Liver (tissue), 9 donors: Measurements from ENCODE around the gene BAHD1. TPM values are rescaled to one million over a fixed set of nuclear protein-coding genes. Genes with fewer than 3 reads are reported as not detected.

Experiments used
- DNase-seq: peaks from one replicate; pipeline ENCODE4 v3.0.0-alpha.2; 2017; ENCODE audit warnings: low spot score
- H3K27ac ChIP-seq, 2 donors: one replicate each; pipeline ENCODE4 v1.7.0; 2013; ENCODE audit warnings: inconsistent platforms in 2 of 2, low read length in 2 of 2, control low read depth in 1 of 2, low read depth in 1 of 2, mild to moderate bottlenecking in 1 of 2
- H3K27me3 ChIP-seq, 4 donors: one replicate each; pipeline versions ENCODE4 v1.6.1 to v1.7.0; 2013; ENCODE audit warnings: low read length in 3 of 4, inconsistent platforms in 1 of 4, mild to moderate bottlenecking in 1 of 4, moderate library complexity in 1 of 4; ENCODE audit not compliant: control insufficient read depth in 4 of 4, insufficient read depth in 4 of 4
- H3K36me3 ChIP-seq, 4 donors: one replicate each; pipeline versions ENCODE4 v1.6.1 to v1.7.0; 2013; ENCODE audit warnings: low read length in 3 of 4, mild to moderate bottlenecking in 3 of 4, low read depth in 1 of 4, moderate library complexity in 1 of 4; ENCODE audit not compliant: control insufficient read depth in 4 of 4, insufficient read depth in 3 of 4
- H3K4me1 ChIP-seq, 4 donors: one replicate each; pipeline versions ENCODE4 v1.6.1 to v1.7.0; 2013; ENCODE audit warnings: low read length in 3 of 4, mild to moderate bottlenecking in 3 of 4, moderate library complexity in 1 of 4; ENCODE audit not compliant: control insufficient read depth in 4 of 4, insufficient read depth in 4 of 4
- H3K4me3 ChIP-seq, 3 donors: one replicate each; pipeline versions ENCODE4 v1.6.1 to v1.7.0; 2013; ENCODE audit warnings: low read length in 3 of 3, control low read depth in 1 of 3, low read depth in 1 of 3, mild to moderate bottlenecking in 1 of 3
- H3K9ac ChIP-seq, 2 donors: one replicate each; pipeline ENCODE4 v1.7.0; 2013; ENCODE audit warnings: low read length in 2 of 2, mild to moderate bottlenecking in 2 of 2, moderate library complexity in 2 of 2, control low read depth in 1 of 2, low read depth in 1 of 2
- H3K9me3 ChIP-seq, 4 donors: one replicate each; pipeline versions ENCODE4 v1.6.1 to v1.7.0; 2013; ENCODE audit warnings: low read length in 3 of 4; ENCODE audit not compliant: control insufficient read depth in 4 of 4
- EGR1 ChIP-seq, 2 donors: IDR thresholded peaks; 2 replicates each; pipeline ENCODE4 v1.6.1; 2016 to 2018; ENCODE audit warnings: antibody characterized with exemption in 2 of 2, low read depth in 2 of 2
- FOXA1 ChIP-seq: IDR thresholded peaks from 2 replicates; pipeline ENCODE4 v1.6.1; 2016; ENCODE audit warnings: antibody characterized with exemption
- FOXA2 ChIP-seq: IDR thresholded peaks from 2 replicates; pipeline ENCODE4 v1.6.1; 2016; ENCODE audit warnings: antibody characterized with exemption
- GABPA ChIP-seq, 2 donors: IDR thresholded peaks in 1 of 2; conservative IDR thresholded peaks in 1 of 2; 2 replicates each; pipeline ENCODE4 v1.6.1; 2016; ENCODE audit warnings: antibody characterized with exemption in 2 of 2, mild to moderate bottlenecking in 1 of 2, moderate library complexity in 1 of 2
- HNF4A ChIP-seq, 2 donors: conservative IDR thresholded peaks; 2 replicates each; pipeline ENCODE4 v1.6.1; 2016; ENCODE audit warnings: antibody characterized with exemption in 2 of 2, mild to moderate bottlenecking in 2 of 2
- HNF4G ChIP-seq: IDR thresholded peaks from 2 replicates; pipeline ENCODE4 v1.6.1; 2016; ENCODE audit warnings: antibody characterized with exemption
- JUND ChIP-seq, 2 donors: IDR thresholded peaks; 2 replicates each; pipeline ENCODE4 v1.6.1; 2016; ENCODE audit warnings: antibody characterized with exemption in 2 of 2
- MAX ChIP-seq: IDR thresholded peaks from 2 replicates; pipeline ENCODE4 v1.6.1; 2016; ENCODE audit warnings: antibody characterized with exemption
- NR2F2 ChIP-seq: IDR thresholded peaks from 2 replicates; pipeline ENCODE4 v1.6.1; 2016; ENCODE audit warnings: antibody characterized with exemption
- RAD21 ChIP-seq, 2 donors: IDR thresholded peaks; 2 replicates each; pipeline ENCODE4 v1.6.1; 2016; ENCODE audit warnings: antibody characterized with exemption in 2 of 2, mild to moderate bottlenecking in 2 of 2
- REST ChIP-seq: IDR thresholded peaks from 2 replicates; pipeline ENCODE4 v1.6.1; 2016; ENCODE audit warnings: antibody characterized with exemption, mild to moderate bottlenecking
- RXRA ChIP-seq, 2 donors: IDR thresholded peaks; 2 replicates each; pipeline ENCODE4 v1.6.1; 2017 to 2018; ENCODE audit warnings: antibody characterized with exemption in 2 of 2, mild to moderate bottlenecking in 1 of 2
- SP1 ChIP-seq: IDR thresholded peaks from 2 replicates; pipeline ENCODE4 v1.6.1; 2018; ENCODE audit warnings: antibody characterized with exemption, mild to moderate bottlenecking
- TAF1 ChIP-seq: conservative IDR thresholded peaks from 2 replicates; pipeline ENCODE4 v1.6.1; 2016; ENCODE audit warnings: antibody characterized with exemption, mild to moderate bottlenecking
- YY1 ChIP-seq: IDR thresholded peaks from 2 replicates; pipeline ENCODE4 v1.6.1; 2016; ENCODE audit warnings: antibody characterized with exemption, mild to moderate bottlenecking
- WGBS: extraction: QIAGEN DNeasy Blood & Tissue Kit; methylation state at CpG from one replicate; pipeline ENCODE4 v1.1.7; 2013; 5-methylcytosine and 5-hydroxymethylcytosine counted together
- polyA plus RNA-seq, 2 donors: library from polyadenylated mRNA; stranded (reverse) in 1 of 2; unstranded in 1 of 2; fragments of 200-250 nt in 1 of 2; fragments of >200 nt in 1 of 2; fragmentation: Nextera tagmentation in 1 of 2; extraction: Ambion mirVana in 1 of 2; gene quantifications; one replicate each; pipeline versions ENCODE4 v1.2.1 to v1.2.3, GENCODE V29; 2013 to 2015
- total RNA-seq, 2 donors: library from RNA; depleted of rRNA; stranded (reverse); fragments of >200 nt; gene quantifications; one replicate each; pipeline ENCODE4 v1.2.3, GENCODE V29; 2014
- TF ChIP-seq, protein P1 (sequence below): IDR thresholded peaks from 2 replicates; pipeline ENCODE4 v1.6.1; 2016; ENCODE audit warnings: antibody characterized with exemption
- TF ChIP-seq, protein P2 (sequence below): fragments of 150-350 bp; IDR thresholded peaks from 2 replicates; pipeline ENCODE4 v1.5.1; 2017; ENCODE audit warnings: improper control_type of control experiment, low read depth, low read length; ENCODE audit not compliant: missing input control
- TF ChIP-seq, protein P3 (sequence below): IDR thresholded peaks from 2 replicates; pipeline ENCODE4 v1.6.1; 2016; ENCODE audit warnings: antibody characterized with exemption
- donor health status: healthy.
- donor health status: healthy.
- donor health status: healthy.
- donor health status: healthy.
- donor health status: healthy.

Gene BAHD1
- total and polyA plus RNA-seq, 4 donors = 1.8 to 8.7 (median 6.6) TPM

- Histone ChIP-seq H3K27ac (no peak overlapping the region), H3K4me1 (peaks cover 10 to 33% (median 24%) of the 10 kb centered on the region in 4 donors), H3K4me3 (peak overlapping the region in 2 of 3 donors; percentile 64 to 91), H3K9ac (no peak overlapping the region), H3K27me3 (peaks cover 0 to 6% (median 0%) of the 10 kb centered on the region in 4 donors), H3K36me3 (no peaks in the 10 kb centered on the region), H3K9me3 (no peaks in the 10 kb centered on the region)
- 32% methylated on average over 15 of the region's 15 CpGs for WGBS
- TF ChIP-seq TAF1 (no peak), EGR1 (IDR thresholded peaks at IDR 0.05; ENCODE audit: low read depth in 2 of 2) (no peak), FOXA1 (no peak), HNF4A (conservative IDR thresholded peaks at IDR 0.05) (no peak), RXRA (IDR thresholded peaks at IDR 0.05) (no peak), GABPA (IDR thresholded peaks at IDR 0.05 in 1 of 2, conservative IDR thresholded peaks at IDR 0.05 in 1 of 2) (no peak), NR2F2 (no peak), SP1 (no peak), JUND (IDR thresholded peaks at IDR 0.05) (no peak), REST (no peak), YY1 (no peak), HNF4G (no peak), RAD21 (IDR thresholded peaks at IDR 0.05) (no peak), MAX (no peak), FOXA2 (no peak)
- TF ChIP-seq, protein P1, sequence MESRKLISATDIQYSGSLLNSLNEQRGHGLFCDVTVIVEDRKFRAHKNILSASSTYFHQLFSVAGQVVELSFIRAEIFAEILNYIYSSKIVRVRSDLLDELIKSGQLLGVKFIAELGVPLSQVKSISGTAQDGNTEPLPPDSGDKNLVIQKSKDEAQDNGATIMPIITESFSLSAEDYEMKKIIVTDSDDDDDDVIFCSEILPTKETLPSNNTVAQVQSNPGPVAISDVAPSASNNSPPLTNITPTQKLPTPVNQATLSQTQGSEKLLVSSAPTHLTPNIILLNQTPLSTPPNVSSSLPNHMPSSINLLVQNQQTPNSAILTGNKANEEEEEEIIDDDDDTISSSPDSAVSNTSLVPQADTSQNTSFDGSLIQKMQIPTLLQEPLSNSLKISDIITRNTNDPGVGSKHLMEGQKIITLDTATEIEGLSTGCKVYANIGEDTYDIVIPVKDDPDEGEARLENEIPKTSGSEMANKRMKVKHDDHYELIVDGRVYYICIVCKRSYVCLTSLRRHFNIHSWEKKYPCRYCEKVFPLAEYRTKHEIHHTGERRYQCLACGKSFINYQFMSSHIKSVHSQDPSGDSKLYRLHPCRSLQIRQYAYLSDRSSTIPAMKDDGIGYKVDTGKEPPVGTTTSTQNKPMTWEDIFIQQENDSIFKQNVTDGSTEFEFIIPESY = no peak
- TF ChIP-seq, protein P2, sequence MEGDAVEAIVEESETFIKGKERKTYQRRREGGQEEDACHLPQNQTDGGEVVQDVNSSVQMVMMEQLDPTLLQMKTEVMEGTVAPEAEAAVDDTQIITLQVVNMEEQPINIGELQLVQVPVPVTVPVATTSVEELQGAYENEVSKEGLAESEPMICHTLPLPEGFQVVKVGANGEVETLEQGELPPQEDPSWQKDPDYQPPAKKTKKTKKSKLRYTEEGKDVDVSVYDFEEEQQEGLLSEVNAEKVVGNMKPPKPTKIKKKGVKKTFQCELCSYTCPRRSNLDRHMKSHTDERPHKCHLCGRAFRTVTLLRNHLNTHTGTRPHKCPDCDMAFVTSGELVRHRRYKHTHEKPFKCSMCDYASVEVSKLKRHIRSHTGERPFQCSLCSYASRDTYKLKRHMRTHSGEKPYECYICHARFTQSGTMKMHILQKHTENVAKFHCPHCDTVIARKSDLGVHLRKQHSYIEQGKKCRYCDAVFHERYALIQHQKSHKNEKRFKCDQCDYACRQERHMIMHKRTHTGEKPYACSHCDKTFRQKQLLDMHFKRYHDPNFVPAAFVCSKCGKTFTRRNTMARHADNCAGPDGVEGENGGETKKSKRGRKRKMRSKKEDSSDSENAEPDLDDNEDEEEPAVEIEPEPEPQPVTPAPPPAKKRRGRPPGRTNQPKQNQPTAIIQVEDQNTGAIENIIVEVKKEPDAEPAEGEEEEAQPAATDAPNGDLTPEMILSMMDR = no peak
- TF ChIP-seq, protein P3, sequence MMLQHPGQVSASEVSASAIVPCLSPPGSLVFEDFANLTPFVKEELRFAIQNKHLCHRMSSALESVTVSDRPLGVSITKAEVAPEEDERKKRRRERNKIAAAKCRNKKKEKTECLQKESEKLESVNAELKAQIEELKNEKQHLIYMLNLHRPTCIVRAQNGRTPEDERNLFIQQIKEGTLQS = no peak
- no peak for DNase-seq
Observed at GRCh38 chr15:40439461-40439959, 1.2 kb upstream of the BAHD1 start.
